Fibroblast of pulmonary artery (primary cell): ENCODE results near the gene C1orf198.

ENCODE experiments used
- DNase-seq: peaks from one replicate; pipeline ENCODE4 v3.0.0-alpha.2; 2010; ENCODE audit warnings: low read depth
- H3K4me3 ChIP-seq: replicated peaks from 2 replicates; pipeline ENCODE4 v1.5.1; 2011; ENCODE audit warnings: low read depth, mild to moderate bottlenecking, control low read depth, low read length, moderate library complexity
- TF ChIP-seq, protein P1 (sequence below): IDR thresholded peaks from 2 replicates; pipeline ENCODE4 v1.5.1; 2011; ENCODE audit warnings: mild to moderate bottlenecking, control low read depth, low read length, inconsistent platforms; ENCODE audit errors: missing control alignments

The C1orf198 gene

DNA sequence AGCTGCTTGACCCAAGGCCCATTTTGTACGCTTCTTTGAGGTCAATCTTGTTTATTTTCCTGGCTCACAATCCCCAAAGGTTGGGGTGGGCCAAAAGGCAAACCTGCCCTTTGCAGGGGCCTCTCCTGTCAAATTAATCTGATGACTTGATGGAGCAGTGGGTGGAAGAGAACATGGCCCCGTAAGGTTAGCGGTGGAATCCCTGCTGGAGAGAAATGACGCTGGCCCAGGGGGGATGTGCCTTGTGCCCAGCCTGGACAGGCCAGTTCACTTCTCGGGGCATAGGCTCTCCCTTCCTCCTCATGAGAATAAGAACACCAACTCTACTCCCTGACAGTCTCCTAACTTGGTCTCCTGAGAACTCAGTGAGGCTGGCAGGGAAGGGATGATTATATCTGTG is 40.5 kb downstream of the C1orf198 start:
- TF ChIP-seq, protein P1, sequence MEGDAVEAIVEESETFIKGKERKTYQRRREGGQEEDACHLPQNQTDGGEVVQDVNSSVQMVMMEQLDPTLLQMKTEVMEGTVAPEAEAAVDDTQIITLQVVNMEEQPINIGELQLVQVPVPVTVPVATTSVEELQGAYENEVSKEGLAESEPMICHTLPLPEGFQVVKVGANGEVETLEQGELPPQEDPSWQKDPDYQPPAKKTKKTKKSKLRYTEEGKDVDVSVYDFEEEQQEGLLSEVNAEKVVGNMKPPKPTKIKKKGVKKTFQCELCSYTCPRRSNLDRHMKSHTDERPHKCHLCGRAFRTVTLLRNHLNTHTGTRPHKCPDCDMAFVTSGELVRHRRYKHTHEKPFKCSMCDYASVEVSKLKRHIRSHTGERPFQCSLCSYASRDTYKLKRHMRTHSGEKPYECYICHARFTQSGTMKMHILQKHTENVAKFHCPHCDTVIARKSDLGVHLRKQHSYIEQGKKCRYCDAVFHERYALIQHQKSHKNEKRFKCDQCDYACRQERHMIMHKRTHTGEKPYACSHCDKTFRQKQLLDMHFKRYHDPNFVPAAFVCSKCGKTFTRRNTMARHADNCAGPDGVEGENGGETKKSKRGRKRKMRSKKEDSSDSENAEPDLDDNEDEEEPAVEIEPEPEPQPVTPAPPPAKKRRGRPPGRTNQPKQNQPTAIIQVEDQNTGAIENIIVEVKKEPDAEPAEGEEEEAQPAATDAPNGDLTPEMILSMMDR = no peak
- no peak for DNase-seq
- no peak overlapping the region for H3K4me3 ChIP-seq

DNA sequence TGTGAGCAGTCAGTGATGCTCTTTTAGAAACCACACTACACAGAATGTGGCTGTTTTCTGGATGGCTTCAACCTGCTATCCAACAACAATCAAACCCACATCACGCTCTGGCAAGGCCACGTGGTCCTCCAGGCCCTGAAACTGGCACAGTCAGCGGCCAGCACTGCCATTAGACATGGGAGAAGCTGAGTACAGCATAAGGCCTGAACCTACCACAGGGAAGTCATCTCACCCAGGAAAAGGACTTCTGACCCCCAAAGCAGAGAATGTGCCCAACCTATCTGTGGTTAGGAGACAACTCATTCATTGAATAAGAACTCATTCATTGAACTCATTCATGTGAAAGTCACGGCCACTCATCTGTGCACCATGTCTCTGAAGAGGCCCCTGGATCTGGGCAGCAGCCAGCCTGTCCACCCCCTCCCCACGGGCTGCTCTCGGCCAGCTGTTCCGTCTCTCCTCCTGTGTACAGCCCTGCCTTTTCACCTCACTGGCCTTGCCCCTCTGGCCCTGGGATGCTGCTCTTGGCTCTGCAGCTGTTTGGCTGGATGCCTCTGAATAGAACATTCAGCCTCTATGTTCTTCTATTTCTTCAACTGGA is 41.1 kb downstream of the C1orf198 start:
- DNase-seq = no peak
- TF ChIP-seq, protein P1 = no peak
- no peak overlapping the region for H3K4me3 ChIP-seq

DNA sequence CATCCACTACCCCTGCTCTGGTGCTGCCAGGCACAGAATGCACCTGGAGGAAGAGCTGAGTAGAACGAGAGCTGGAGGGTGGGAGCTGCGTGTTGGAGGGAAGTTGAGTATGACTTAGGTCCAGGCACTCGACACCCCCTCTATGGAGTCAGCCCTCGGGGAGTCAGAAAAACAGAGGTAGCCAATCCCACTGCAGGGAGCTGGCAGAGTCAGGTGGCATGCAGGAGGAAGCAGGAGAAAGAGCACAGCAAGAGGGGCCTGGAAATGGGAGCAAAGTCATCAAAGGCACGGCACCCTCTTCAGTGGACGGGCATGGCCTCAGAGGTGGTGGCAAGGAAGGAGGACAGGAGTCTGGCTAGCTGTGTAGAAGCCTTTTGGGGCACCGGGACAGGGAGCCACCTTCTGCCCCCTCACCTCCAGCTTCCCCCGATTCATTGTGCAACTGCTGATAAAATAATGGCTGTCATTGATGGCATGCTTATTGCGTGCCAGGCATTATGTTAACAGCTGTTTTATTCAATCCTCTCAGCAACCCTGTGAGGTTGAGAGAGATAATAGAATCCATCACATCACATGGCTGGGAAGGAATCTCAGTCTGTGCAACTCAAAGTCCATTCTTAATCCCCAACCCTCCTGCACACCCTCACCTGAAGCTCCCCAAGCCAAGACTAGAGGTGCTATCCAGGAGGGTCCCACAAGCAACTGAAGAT is 42.0 kb downstream of the C1orf198 start:
- TF ChIP-seq, protein P1 = no peak
- H3K4me3 ChIP-seq = no peak overlapping the region
- DNase-seq = peak; percentile 10

DNA sequence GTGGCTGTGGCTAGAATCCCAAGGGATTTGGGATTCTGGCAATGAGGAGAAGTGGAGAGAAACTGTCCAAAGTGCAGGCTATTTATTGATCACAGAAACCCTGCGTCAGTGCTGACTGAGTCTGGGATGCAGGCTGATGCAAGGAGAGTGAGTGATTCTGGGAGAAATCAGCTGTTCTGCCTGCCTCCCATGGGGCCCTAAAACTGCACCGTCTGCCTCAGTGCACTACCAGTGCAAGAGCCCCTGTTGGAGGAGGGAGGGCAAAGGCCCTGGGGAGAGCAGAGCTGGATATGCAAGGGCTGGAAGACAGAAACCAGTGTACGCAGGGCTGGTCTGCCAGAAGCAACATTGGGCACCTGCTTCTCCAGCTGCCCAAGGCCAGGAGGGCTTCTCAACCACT is 42.6 kb downstream of the C1orf198 start:
- no peak for DNase-seq
- H3K4me3 ChIP-seq = no peak overlapping the region
- TF ChIP-seq, protein P1 = no peak

DNA sequence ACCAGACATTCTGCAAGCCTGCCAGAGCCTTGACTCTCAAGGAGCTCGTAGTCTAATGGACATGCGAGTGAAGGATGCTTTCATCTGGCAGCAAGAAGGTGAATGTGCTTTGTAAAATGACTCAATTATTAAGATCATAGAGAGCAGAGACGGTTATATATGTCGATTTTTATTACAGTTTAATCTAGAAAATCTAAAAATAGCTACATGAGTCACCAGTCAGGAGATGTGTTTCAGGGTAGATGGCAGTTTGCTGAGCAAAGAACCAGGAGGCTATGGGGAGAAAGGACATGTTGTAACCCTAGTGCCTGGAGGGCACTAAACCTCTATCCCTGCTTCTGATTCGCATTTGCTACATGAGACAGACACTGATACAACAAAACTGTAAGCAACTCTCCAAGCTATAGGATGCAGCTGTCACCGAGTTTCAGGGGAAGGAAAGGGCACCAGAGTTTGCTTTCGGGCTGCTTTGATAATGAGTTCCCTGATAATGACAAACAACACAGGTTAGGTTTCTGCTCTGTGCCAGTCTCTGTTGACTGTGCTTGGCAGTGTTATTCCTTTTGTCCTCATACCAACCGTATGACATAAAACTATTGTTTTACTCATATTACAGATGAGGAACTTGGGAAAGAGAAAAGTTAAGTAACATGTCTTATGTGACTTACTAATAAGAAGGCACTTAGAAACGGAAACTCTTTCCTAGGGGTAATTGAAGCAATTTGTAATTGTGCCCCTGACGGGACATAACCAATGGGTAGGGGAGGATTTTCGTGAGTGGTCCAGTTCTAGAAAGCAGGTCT is 43.2 kb downstream of the C1orf198 start:
- TF ChIP-seq, protein P1 = no peak
- DNase-seq = peak; percentile 70
- H3K4me3 ChIP-seq = no peak overlapping the region

DNA sequence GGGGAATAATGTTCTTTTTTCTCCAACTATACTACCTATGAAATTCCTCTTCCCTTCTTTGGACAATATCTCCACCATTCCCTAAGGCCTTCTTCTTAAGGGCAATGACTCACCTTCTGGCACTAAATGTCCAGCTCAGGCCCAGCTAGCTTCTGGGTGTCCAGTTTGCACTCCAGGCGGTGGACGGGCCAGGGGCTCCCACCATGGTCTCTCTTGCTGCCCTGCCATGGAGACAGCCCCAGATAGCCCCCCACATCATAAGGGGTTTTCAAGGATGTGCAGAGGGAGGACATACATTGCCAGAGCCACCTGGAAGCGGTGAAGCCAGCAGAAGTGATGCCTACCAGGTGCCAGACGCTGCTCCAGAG is 43.8 kb downstream of the C1orf198 start:
- DNase-seq = peak; percentile 29
- TF ChIP-seq, protein P1 = no peak
- no peak overlapping the region for H3K4me3 ChIP-seq
